ENCODE data around the gene VPS50. TPM values are rescaled to one million over a fixed set of nuclear protein-coding genes. Genes with fewer than 3 reads are reported as not detected.
A peak's percentile ranks its signal among the peaks of the same experiment; 100 is the strongest.
"Not testable (repeated sequence)": the region's sequence is repeated elsewhere in the genome, so short reads cannot be mapped to it uniquely, and the experiment has no call there.

VPS50 gene
- polyA plus RNA-seq, 12 donors = 15.0 to 26.3 (median 20.2) TPM; not detected in 1

DNA sequence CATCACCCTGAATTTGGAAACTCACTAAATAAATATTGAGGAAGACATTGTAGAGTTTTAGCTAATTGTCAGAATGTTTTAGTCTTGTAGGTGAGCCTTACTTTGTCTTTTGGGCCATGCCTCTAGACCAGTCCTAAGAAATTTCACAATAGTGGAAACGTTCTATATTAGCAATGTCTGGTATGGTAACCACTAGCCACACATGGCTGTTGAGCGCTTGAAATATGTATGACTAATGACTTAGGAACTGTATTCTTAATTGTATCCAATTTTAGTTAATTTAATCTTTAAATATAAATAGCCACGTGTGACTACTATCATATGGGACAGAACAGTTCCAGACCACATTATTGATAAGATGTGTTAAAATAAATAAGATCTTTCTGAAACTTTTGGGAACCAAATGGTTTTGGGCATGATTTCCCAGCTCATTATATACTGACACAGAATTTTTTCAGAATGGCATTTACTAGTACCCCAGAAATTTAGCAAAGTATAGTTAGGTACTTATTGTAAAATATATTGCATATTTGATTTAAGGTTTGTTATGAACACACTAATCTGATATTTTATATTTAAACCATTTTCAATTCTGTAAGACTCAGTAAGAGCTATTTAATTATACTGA lies 95.0 kb downstream of the VPS50 start:
- DNase-seq = no peak

DNA sequence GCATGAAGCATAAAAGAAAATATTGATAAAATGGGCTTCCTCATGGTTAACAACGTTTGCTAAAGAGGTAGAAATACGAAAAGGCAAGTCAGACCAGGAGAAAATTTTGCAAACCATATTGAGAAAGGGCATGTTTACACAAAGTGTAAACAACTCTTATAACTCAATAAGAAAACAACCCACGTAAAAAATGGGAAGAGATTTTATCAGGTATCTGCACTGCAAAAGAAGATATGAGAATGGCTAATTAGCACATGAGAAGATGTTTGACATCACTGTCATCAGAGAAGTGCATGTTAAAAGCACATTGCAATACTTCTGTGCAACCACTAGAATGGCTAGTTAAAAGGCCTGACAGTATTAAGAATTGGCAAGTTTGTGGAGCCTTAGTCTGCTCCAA lies 99.5 kb downstream of the VPS50 start:
- DNase-seq = no peak

DNA sequence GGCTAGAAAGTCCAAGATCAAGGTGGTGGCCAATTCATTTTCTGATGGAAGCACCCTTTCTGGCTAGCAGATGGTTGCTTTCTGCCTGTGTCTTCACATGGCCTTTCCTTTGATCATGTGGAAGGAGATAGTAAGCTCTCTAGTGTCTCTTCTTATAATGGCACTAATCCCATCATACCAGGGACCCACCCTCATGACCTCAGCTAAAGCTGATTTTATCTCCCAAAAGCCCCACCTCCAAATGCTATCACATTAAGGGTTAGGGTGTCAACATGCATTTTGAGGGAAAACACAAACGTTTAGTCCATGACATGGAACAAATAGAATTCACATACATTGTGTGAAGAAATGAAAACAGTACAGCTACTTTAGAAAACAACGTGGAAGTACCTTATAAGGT lies 100.0 kb downstream of the VPS50 start:
- no peak for DNase-seq

DNA sequence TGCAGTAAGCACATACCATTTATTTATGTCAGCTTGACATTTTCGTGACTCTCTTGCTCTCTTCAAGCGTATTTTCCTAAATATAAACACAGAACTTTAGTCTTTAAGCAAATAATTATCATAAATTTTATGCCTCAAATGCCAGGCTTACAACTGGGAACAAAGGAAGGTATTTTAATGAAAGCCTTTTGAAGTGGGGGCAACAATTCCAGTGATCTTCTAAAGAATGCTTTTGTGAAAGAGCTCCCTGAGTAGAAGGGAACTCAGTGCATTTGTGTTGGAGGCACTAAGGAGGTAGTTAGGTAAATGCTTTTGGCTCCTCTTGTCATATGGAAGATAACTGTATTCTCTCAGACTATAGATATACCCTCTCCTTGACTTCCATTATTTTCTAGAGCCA lies 104.9 kb downstream of the VPS50 start:
- DNase-seq = no peak

DNA sequence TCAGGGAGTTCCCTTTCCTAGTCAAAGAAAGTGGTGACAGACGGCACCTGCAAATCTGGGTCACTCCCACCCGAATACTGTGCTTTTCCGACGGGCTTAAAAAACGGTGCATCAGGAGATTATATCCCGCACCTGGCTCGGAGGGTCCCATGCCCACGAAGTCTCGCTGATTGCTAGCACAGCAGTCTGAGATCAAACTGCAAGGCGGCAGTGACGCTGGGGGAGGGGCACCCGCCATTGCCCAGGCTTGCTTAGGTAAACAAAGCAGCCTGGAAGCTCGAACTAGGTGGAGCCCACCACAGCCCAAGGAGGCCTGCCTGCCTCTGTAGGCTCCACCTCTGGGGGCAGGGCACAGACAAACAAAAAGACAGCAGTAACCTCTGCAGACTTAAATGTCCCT lies 110.0 kb downstream of the VPS50 start:
- DNase-seq = not testable (repeated sequence)

DNA sequence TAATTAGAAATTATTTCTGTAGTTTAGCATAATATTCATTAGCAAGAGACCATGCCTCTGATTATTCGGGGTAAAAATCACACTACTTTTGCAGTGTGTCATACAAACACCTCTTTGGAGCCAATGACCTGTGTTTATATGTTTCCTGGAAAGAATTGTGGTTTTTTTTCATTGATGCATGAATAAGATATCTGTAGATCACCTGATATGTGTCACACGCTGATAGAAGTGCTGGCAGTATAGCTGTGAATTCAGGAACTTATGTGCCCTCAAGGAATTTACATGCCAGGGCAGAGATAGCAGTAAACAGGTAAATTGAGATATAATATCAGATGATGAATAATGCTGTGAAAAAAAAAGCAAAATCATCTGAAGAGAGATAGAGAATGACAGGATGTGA lies 118.2 kb downstream of the VPS50 start:
- DNase-seq = no peak

DNA sequence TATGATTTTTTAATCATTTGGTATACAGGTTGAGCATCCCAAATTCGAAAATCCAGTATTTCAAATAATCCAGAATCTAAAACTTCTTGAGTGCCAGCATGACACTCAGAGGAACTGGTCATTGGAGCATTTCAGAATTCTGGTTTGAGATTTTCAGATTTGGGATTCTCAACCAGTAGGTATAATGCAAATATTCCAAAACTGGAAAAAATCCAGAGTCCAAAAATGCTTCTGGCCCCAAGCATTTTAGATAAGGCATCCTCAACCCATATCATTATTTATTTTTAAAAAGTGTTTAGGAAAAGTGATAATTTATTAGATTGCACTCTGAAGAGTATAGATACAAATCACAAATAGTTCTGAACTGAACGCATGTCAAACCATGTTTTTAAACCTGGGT lies 120.7 kb downstream of the VPS50 start:
- DNase-seq = no peak

DNA sequence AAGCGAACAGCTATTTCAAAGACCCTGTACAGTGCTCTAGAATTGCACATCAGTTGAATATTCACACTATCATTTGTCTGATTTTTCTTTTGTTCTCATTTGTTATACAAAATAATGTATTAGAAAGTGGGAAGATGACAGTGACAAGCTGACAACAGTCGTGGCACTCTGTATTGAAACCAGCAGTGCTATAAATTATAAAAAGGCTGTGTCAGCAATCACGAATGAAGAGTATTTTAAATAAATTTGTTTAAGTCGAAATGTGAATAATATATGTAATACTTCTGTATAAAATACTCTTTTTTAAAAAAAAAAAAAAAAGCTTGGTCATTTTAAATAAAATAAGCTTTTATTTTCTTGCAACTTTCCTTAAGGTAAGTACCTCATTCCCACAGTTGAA lies 122.6 kb downstream of the VPS50 start:
- no peak for DNase-seq

DNA sequence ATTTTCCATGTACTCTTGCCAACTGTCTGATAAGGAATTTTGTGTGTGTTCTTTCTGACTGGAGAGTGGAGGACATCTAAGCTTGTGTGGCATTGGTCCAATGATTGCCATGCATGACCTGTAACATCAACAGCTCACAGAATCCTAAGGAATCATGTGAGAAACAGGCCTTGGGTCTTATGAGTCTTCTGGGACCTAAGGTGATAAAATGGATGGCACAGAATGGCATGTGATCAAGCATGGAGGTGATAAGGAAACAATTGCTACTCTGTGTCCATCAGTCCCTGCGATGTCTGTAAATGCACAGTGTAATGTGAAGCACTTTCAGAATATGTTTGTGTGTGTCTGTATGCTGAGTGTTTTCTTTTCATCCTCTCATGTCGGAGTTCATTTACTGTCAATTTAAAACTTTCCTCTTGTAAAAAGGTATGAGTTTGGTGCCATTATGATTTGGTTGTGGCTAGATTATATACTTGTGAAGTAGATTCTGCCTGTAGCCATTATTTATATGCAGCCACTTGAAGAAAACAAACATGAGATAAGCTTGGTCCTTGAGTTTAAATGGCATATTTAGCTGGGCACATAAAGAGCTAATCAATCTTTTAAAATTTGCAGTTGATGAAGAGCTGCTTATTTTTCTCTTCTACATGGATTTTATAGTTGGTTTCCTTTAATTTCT lies 127.5 kb downstream of the VPS50 start:
- DNase-seq = no peak

DNA sequence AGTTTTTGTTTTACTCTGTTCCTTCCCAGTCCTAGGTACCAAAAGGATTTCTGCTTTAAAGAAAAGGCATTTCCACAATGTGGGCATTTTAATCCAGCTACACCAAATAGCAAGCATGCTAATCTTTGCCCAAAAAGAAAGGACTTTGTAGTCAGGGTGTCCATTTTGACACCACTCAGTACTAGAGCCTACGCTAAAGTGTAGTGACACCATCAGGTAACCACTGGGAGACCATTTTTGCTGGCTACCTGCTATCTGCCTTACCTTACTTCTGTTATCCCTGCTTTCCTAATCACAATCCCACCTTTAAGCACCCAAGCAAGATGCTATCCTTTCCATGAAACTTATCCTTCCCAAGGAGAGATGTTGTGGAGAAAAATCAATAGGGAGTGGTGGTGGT lies 129.7 kb downstream of the VPS50 start:
- no peak for DNase-seq

DNA sequence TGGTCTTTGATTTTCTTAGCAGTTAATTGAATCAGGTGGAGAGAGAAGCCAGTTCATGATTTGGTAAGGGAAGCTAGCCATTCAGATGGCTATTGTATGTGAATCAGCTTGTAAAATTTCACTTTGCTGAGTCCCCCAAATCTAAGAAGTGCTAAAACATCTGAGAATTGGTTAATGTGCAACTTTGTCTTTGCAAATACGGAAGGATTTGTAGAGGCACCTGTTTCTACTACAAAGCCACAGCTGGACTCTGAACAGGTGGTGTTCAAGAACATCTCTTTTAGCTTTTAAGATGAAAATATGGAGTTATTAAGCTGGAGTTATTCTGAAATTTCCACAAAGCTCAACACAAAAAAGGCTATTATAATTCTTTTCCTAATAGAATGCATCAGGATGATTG lies 132.6 kb downstream of the VPS50 start:
- DNase-seq = no peak

DNA sequence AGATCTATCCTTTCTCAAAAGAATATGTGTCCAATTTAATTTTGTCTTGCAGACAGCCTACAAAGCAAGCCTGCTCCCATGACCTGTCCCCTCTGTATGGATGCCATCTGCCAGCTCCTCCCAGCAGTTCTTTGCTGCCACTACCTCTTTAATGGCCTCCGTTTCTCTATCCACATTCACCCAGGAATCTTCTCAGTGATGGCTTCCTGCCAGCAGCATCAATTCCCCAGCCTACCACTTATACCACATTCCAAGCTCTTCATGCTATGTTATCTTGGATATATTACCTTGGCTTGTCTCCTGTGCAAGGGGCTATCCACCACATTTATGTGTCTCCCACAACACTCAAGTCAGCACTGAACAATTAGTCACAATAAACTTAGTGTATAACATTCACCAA lies 133.2 kb downstream of the VPS50 start:
- no peak for DNase-seq

DNA sequence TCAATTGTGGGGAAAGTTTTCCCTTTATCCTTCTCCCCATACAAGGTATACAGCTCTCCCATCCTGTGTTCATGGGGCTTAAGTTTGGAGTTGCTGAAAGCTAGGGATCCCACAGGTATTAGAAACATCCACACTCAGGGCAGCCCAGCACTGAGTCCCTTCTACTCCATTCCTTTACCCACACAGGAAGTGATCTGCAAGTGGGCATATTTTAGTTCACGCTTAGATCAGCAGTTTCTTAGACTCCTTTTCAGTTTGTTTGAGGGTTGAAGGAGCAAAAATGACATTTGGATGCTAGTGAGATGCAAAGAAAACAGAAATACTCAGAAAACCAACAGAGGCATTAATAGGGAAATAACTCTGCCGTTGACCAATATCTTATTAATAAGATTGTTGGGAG lies 134.7 kb downstream of the VPS50 start:
- DNase-seq = no peak

DNA sequence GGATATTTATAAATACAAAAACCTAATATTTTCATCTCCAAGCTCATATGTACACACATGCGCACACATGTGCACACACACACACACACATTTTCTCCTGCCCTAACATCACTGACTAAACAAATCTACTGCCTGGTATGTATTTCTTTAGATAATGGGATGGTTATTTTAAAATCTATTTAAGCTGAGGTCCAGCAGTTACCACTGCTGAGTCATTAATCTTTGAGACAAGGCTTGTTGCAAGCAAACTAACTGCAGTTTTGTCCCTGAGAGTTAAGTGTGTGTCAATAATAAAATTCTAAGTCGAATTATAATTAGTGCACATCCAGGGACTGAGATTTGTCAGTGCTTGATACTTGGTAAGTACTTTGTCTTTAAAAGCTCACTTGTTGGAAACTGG lies 135.1 kb downstream of the VPS50 start:
- DNase-seq = no peak

DNA sequence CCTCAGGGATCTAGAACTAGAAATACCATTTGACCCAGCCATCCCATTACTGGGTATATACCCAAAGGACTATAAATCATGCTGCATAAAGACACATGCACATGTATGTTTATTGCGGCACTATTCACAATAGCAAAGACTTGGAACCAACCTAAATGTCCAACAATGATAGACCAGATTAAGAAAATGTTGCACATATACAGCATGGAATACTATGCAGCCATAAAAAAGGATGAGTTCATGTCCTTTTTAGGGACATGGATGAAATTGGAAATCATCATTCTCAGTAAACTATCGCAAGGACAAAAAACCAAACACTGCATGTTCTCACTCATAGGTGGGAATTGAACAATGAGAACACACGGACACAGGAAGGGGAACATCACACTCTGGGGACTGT lies 138.8 kb downstream of the VPS50 start:
- not testable (repeated sequence) for DNase-seq

DNA sequence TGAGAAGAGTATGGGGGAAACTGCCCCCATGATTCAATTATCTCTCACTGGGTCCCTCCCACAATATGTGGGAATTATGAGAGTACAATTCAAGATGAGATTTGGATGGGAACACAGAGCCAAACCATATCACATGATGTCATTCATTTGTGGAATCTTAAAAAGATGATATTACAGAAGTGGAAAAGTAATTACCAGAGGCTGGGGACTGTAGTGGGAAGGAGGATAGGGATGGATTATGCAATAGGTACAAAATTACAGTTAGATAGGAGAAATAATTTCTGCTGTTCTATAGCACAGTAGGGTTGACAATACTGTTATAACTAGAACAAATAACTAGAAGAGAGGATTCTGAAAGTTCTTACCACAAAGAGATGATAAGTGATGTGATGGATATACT lies 141.4 kb downstream of the VPS50 start:
- no peak for DNase-seq

DNA sequence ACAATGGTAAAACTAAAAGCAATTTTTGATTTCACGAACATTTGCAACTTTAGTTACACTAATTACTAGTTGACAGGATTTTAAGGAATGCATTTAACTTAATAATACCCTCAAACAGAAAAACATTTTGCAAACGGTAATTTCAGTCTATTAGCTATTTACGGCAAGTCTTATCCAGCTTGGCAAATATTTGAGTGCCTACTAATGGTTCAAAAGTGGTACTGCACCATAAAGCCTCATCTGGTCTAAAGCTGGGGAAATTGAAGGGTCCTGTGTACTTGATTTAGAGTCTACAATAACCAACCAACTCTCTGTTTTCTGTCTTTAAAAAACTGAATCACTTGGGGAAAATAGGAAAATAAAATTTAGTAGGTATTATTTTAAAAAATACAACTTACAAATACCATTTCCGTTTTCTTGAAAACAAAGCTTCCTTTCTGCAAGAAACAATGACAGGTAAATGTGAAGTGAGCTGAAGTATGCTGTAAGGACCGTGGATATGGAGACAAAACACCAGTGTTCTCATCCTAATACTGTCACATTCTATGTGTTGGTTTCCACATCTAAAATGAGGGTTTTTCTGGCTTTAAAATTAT lies 142.3 kb downstream of the VPS50 start:
- peak; percentile 4 for DNase-seq

DNA sequence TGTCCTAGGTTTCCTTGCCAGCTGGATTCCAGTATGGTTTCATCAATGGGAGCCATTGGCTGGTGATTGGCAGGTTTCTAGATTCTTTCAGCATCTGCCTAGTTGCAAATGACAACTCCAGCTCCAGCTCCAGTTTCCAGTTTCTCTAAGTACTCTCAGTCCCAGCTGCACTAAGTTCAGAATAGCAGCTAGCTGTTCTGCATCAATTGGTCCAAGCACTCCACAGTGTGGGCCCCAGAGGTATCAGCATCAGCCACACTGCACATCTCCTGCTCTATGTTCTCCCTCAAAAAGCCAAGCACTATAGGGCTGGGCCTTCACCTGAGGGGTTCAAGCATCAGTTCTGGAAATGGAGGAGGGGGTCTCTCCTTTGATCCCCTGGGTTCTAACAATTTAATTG lies 143.4 kb downstream of the VPS50 start:
- DNase-seq = no peak

DNA sequence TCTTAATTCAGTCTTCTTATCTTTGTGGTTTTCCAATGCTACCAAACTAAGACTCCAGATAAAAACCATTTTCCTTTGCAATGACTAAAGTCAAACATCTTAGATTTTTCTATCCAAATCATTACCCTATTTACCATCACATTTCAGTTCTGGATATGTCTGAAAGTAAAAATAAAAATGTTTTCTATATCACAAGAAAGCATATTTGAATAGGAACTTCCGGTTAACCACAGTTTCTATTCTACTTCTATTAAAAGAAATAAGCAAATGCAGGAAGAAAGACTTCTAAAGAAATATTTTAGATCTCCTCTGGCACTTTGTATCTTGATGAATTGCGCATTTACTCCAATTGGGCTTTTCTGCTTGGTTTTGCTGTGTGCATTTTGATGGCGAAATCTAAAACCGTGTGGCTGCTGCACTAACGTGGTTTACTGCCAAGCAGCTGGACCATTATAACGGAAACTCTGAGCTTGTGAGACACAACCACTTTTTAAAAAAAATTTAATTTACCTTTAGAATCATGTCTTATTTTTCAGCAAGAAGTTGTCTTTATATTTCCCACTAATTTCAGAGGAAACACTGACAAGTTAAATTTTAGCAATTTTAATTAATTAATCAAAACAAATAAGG lies 146.1 kb downstream of the VPS50 start:
- peak; percentile 25 for DNase-seq

DNA sequence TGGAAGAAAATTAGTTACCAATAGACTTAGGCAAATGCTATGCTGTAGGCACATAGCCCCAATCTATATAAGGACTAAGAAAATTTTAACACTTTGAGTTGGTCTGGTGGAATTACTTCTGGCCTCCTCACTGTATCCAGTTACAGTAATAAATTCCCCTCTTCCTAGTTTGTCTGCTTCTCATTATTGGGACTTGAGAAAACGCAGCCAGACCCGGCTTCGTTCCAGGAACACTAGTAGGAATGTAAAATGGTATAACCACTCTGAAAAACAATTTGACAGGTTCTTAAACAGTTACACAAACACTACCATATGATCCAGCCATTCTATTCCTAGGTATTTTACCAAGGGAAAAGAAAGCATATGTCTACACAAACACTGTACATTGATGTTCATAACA lies 150.2 kb downstream of the VPS50 start:
- no peak for DNase-seq

DNA sequence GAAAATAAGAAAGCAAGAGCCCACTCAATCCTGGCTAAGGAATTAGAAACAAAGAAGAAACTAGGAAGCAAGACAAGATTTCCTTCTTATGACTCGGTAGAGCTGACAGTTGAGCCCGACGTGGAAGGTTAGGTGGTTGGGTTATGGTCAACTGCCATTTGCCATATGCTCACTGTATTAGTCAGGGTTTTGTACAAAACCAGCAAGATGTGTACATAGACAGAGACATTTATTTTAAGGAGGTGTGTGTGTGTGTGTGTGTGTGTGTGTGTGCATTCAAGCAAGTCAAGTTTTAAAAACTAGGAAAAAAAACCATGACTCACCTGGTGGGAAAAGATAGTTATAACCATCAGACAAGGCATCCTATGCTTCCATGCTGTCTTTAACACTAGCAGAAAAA lies 158.5 kb downstream of the VPS50 start:
- DNase-seq = no peak

DNA sequence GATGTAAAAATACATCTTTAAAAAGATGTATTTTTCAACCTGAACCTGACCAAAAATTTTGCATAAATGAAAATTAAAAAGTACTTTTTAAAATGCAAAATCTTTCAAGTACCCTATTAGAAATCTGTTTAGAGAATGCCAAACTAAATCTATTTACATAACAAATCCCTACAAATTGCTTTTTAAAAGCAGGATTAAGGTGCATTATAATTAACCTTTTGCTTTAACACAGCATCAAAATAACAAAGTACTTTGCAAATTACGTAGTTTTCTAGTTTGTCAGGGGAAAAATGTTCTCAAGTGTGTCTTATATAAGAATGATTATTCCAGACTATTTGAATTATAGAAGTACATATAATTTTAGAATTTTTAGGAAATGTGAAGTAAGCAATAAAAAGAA lies 160.8 kb downstream of the VPS50 start:
- no peak for DNase-seq

DNA sequence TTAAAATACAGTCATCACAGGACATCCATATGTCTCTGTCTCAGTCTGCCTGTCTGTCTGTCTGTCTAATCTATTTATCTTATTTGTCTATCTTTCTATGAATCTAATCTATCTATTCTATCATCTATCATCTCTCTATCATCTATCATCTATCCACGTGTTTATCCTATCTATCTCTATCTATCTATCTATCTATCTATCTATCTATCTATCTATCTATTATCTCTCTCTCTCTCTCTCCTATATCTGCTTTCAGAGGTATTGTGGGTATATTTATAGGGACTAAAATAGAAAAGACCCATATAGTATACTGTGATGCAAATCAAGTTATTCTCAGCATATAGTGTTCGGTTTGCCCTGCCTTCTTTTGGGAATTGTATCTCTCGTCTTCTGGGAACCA lies 167.5 kb downstream of the VPS50 start:
- DNase-seq = no peak

All from muscle of arm (tissue), 12 donors.